K562 (cell line): Measurements from ENCODE around the gene SPTBN4. TPM values are rescaled to one million over a fixed set of nuclear protein-coding genes. Genes with fewer than 3 reads are reported as not detected.

ENCODE experiments used
- BACH1 ChIP-seq: fragments of 200-800 bp; sonication (Bioruptor generic); IDR thresholded peaks from 2 replicates; pipeline ENCODE4 v1.6.1; 2016; ENCODE audit warnings: missing genetic modification characterization, missing compliant biosample characterization
- DNMT1 ChIP-seq: fragments of 450-650 bp; IDR thresholded peaks from 2 replicates; pipeline ENCODE4 v1.6.1; 2016; ENCODE audit warnings: antibody characterized with exemption, mild to moderate bottlenecking
- KDM1A ChIP-seq, 2 experiments: fragments of 450-650 bp; IDR thresholded peaks; 2 replicates each; pipeline ENCODE4 v1.6.1; 2016; ENCODE audit warnings: mild to moderate bottlenecking in 2 of 2
- KDM5B ChIP-seq: fragments of 200-600 bp; sonication (generic); IDR thresholded peaks from 2 replicates; pipeline ENCODE4 v1.6.1; 2012; ENCODE audit warnings: low read depth, mild to moderate bottlenecking, moderate library complexity, low read length, control low read depth, inconsistent platforms; ENCODE audit not compliant: insufficient replicate concordance
- MCM5 ChIP-seq: fragments of 450-650 bp; IDR thresholded peaks from 2 replicates; pipeline ENCODE4 v1.6.1; 2016; ENCODE audit warnings: low read depth
- NBN ChIP-seq: fragments of 450-650 bp; IDR thresholded peaks from 2 replicates; pipeline ENCODE4 v1.6.1; 2016; ENCODE audit warnings: low read depth, mild to moderate bottlenecking
- NFRKB ChIP-seq: fragments of 450-650 bp; IDR thresholded peaks from 2 replicates; pipeline ENCODE4 v1.6.1; 2016; ENCODE audit warnings: low read depth
- POLR2B ChIP-seq: fragments of 450-650 bp; IDR thresholded peaks from 2 replicates; pipeline ENCODE4 v1.6.1; 2018; ENCODE audit warnings: low read depth; ENCODE audit not compliant: partially characterized antibody
- SMARCA5 ChIP-seq: fragments of 450-650 bp; IDR thresholded peaks from 2 replicates; pipeline ENCODE4 v1.6.1; 2016
- SREBF1 ChIP-seq: fragments of 150-350 bp; IDR thresholded peaks from 2 replicates; pipeline ENCODE4 v1.6.1; 2014; ENCODE audit warnings: antibody characterized with exemption, low read depth, low read length, borderline replicate concordance
- SRSF7 ChIP-seq: fragments of 200-400 bp; formaldehyde crosslinking; optimal IDR thresholded peaks from 2 replicates; pipeline ENCODE3; 2017; ENCODE audit warnings: mild to moderate bottlenecking, low read depth, low read length
- YY1 ChIP-seq, 3 experiments: IDR thresholded peaks; 2 replicates each; pipeline ENCODE4 v1.6.1; 2011; ENCODE audit warnings: low read length in 2 of 3, mild to moderate bottlenecking in 2 of 3, moderate library complexity in 2 of 3, borderline replicate concordance in 1 of 3, control low read depth in 1 of 3, low read depth in 1 of 3; ENCODE audit not compliant: insufficient read depth in 3 of 3, insufficient replicate concordance in 2 of 3, control insufficient read depth in 1 of 3, insufficient read length in 1 of 3; ENCODE audit errors: extremely low read depth in 1 of 3
- ZFPM2 ChIP-seq: fragments of 250-450 bp; sonication (Bioruptor Pico); IDR thresholded peaks from 2 replicates; pipeline ENCODE4 v1.5.1; 2022; ENCODE audit warnings: mild to moderate bottlenecking
- ZNF133 ChIP-seq: fragments of 250-450 bp; sonication (Bioruptor Pico); IDR thresholded peaks from 2 replicates; pipeline ENCODE4 v1.4.0; 2020; ENCODE audit warnings: mild to moderate bottlenecking
- ZNF24 ChIP-seq: fragments of 450-650 bp; IDR thresholded peaks from 2 replicates; pipeline ENCODE4 v1.6.1; 2016
- ZNF41 ChIP-seq: fragments of 250-450 bp; sonication (Bioruptor Pico); conservative IDR thresholded peaks from 2 replicates; pipeline ENCODE4 v1.4.0; 2020; ENCODE audit warnings: mild to moderate bottlenecking
- ZNF780A ChIP-seq: fragments of 250-450 bp; sonication (Bioruptor Pico); IDR thresholded peaks from 2 replicates; pipeline ENCODE4 v1.5.0; 2021; ENCODE audit warnings: mild to moderate bottlenecking
- polyA plus RNA-seq, 8 experiments: library from polyadenylated mRNA; depleted of rRNA in 4 of 8; stranded (reverse) in 5 of 8; unstranded in 3 of 8; fragments of >200 nt; fragmentation: Nextera tagmentation in 2 of 8; fragmentation: Illumina TruSeq in 1 of 8; extraction: Ambion mirVana in 2 of 8; extraction: Trizol in 1 of 8; gene quantifications; 2 replicates each; pipeline versions ENCODE4 v1.2.1 to v1.2.3, GENCODE V29; 2011 to 2014; ENCODE audit warnings: inconsistent platforms in 1 of 8, missing spikeins in 1 of 8
- total RNA-seq, 7 experiments: library from RNA; depleted of rRNA in 6 of 7; stranded (reverse); fragments of >200 nt in 6 of 7; fragmentation: Illumina TruSeq in 2 of 7; extraction: Trizol in 2 of 7; gene quantifications; 2 replicates each; pipeline versions ENCODE4 v1.2.1 to v1.2.3, GENCODE V29; 2011 to 2021; ENCODE audit warnings: low replicate concordance in 1 of 7
- TF ChIP-seq, protein P1 (sequence below): fragments of 450-650 bp; IDR thresholded peaks from 2 replicates; pipeline ENCODE4 v1.6.1; 2016; ENCODE audit warnings: low read depth
- TF ChIP-seq, protein P2 (sequence below): fragments of 450-650 bp; formaldehyde crosslinking; IDR thresholded peaks from 2 replicates; pipeline ENCODE4 v1.4.0; 2022; ENCODE audit warnings: missing genetic modification characterization

The SPTBN4 gene
- total and polyA plus RNA-seq, 9 of the 15 experiments (the other 6 are each of a cell fraction or from before 2014, with no cell fraction given), result 0.01 to 1.5 (median 0.86) TPM

DNA sequence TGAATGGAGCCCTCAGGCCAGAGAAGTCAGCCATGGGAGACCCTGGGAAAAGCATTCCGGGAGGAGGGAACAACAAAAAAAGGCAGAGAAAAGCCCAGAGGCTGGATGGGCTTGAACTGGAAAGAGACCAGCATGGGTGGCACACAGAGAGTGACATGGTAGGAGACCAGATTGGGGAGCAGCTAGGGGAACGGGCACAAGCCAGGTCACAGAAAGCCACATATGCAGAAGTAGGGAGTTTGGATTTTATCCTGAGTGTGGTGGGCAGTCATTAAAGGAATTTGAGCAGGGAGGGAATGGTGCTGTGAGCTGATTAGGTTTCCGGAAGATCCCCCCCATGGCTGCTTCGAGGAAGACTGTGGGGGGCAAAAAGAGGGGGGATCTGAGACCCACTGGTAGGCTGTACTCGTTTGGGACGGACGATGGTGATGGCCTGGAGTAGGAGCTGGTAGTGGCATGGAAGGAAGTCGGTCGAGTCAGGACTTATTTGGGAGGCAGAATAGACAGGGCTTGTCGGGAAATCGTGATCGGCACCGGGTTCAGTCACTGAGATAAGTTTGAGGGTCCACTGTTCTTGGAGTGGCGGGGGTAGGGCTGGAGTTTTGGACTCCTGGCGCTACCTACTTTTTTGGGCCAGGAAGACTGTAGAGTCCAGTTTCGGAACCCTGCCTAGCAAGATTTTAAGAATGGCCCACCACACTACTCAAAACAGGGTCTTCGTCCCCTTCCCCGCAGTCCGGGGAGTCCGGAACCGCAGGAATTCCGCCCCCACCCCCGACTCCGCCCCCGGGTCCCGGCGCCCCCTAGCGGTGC is 42.0 kb upstream of the SPTBN4 start (continued):
- TF ChIP-seq SMARCA5 (0 out of 2 replicates have a peak, but pooled peaks have one; percentile 29), NFRKB (peak; percentile 34), ZNF41 (no peak), BACH1 (tag) (no peak), ZNF133 (CRISPR knock-in tag) (no peak), DNMT1 (0 out of 2 replicates have a peak, but pooled peaks have one; percentile 59), SRSF7 (no peak), KDM1A (IDR thresholded peaks at IDR 0.05) (no peak), KDM5B (peak; percentile 50), ZNF24 (no peak), YY1 (IDR thresholded peaks at IDR 0.05; ENCODE audit: borderline replicate concordance in 1 of 3, control insufficient read depth in 1 of 3, extremely low read depth in 1 of 3, insufficient read depth in 3 of 3, insufficient read length in 1 of 3, insufficient replicate concordance in 2 of 3, low read depth in 1 of 3, low read length in 2 of 3) (no peak), SREBF1 (no peak), ZNF780A (no peak), ZFPM2 (no peak), POLR2B (peak; percentile 32), NBN (0 out of 2 replicates have a peak, but pooled peaks have one; percentile 27), MCM5 (no peak)
- TF ChIP-seq, protein P1, sequence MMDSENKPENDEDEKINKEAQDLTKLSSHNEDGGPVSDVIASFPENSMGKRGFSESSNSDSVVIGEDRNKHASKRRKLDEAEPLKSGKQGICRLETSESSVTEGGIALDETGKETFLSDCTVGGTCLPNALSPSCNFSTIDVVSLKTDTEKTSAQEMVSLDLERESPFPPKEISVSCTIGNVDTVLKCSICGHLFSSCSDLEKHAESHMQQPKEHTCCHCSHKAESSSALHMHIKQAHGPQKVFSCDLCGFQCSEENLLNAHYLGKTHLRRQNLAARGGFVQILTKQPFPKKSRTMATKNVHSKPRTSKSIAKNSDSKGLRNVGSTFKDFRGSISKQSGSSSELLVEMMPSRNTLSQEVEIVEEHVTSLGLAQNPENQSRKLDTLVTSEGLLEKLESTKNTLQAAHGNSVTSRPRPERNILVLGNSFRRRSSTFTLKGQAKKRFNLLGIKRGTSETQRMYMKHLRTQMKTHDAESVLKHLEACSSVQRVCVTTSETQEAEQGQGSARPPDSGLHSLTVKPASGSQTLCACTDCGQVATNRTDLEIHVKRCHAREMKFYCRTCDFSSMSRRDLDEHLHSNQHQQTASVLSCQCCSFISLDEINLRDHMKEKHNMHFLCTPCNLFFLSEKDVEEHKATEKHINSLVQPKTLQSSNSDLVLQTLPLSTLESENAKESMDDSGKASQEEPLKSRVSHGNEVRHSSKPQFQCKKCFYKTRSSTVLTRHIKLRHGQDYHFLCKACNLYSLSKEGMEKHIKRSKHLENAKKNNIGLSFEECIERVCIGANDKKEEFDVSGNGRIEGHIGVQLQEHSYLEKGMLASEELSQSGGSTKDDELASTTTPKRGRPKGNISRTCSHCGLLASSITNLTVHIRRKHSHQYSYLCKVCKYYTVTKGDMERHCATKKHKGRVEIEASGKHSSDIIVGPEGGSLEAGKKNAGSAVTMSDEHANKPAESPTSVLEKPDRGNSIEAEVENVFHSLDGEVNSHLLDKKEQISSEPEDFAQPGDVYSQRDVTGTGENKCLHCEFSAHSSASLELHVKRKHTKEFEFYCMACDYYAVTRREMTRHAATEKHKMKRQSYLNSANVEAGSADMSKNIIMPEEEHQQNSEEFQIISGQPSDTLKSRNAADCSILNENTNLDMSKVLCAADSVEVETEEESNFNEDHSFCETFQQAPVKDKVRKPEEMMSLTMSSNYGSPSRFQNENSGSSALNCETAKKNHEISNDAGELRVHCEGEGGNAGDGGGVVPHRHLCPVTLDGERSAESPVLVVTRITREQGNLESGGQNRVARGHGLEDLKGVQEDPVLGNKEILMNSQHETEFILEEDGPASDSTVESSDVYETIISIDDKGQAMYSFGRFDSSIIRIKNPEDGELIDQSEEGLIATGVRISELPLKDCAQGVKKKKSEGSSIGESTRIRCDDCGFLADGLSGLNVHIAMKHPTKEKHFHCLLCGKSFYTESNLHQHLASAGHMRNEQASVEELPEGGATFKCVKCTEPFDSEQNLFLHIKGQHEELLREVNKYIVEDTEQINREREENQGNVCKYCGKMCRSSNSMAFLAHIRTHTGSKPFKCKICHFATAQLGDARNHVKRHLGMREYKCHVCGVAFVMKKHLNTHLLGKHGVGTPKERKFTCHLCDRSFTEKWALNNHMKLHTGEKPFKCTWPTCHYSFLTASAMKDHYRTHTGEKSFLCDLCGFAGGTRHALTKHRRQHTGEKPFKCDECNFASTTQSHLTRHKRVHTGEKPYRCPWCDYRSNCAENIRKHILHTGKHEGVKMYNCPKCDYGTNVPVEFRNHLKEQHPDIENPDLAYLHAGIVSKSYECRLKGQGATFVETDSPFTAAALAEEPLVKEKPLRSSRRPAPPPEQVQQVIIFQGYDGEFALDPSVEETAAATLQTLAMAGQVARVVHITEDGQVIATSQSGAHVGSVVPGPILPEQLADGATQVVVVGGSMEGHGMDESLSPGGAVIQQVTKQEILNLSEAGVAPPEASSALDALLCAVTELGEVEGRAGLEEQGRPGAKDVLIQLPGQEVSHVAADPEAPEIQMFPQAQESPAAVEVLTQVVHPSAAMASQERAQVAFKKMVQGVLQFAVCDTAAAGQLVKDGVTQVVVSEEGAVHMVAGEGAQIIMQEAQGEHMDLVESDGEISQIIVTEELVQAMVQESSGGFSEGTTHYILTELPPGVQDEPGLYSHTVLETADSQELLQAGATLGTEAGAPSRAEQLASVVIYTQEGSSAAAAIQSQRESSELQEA, result 0 out of 2 replicates have a peak, but pooled peaks have one; percentile 4
- TF ChIP-seq, protein P2, sequence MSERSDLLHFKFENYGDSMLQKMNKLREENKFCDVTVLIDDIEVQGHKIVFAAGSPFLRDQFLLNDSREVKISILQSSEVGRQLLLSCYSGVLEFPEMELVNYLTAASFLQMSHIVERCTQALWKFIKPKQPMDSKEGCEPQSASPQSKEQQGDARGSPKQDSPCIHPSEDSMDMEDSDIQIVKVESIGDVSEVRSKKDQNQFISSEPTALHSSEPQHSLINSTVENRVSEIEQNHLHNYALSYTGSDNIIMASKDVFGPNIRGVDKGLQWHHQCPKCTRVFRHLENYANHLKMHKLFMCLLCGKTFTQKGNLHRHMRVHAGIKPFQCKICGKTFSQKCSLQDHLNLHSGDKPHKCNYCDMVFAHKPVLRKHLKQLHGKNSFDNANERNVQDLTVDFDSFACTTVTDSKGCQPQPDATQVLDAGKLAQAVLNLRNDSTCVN (CRISPR knock-in tag), result 0 out of 2 replicates have a peak, but pooled peaks have one; percentile 22
